ENCODE data around the gene LDLRAD4.

The LDLRAD4 gene

DNA sequence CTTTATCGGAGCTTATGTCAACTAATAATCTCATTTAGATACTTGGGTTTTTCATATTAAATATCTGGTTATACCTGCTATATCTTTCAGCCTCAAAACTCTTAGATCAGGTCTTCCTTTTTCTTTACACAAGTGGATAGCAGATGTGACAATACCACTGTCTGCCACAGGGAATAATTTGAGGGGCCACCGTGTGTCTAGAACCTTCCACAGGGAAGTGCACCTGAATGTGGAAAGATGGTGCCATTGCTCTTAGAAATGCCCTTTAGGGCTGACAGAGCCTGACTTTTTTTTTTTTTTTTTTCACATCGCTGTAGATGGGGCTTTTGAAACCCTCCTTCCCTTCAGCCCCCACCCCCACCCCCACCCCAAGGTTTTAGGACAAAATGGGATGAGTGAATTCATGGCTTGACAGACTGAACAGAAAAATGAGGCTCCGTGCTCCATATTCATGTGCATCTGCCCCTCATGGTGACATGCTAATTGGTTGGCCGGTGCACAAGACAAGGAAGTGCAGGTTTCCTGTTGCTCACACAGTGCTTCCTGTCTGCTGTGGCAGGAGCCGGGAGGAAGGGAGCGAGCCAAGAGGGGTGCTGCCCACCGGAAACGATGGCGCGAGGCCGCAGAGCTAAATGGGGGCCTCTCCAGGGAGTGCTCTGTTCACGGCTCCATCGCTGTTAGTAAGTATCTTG lies 246.0 kb downstream of the LDLRAD4 start:
- in situ Hi-C loops (cut with MboI; ENCODE audit: low sequenced_read_pairs, unreplicated experiment), result no loop called here
- TF ChIP-seq, protein P1, sequence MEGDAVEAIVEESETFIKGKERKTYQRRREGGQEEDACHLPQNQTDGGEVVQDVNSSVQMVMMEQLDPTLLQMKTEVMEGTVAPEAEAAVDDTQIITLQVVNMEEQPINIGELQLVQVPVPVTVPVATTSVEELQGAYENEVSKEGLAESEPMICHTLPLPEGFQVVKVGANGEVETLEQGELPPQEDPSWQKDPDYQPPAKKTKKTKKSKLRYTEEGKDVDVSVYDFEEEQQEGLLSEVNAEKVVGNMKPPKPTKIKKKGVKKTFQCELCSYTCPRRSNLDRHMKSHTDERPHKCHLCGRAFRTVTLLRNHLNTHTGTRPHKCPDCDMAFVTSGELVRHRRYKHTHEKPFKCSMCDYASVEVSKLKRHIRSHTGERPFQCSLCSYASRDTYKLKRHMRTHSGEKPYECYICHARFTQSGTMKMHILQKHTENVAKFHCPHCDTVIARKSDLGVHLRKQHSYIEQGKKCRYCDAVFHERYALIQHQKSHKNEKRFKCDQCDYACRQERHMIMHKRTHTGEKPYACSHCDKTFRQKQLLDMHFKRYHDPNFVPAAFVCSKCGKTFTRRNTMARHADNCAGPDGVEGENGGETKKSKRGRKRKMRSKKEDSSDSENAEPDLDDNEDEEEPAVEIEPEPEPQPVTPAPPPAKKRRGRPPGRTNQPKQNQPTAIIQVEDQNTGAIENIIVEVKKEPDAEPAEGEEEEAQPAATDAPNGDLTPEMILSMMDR (IDR thresholded peaks at IDR 0.05; ENCODE audit: borderline replicate concordance, control extremely low read depth, extremely low read depth, insufficient read depth, missing control alignments), result no peak
- peak; percentile 80 for DNase-seq (ENCODE audit: low spot score)

DNA sequence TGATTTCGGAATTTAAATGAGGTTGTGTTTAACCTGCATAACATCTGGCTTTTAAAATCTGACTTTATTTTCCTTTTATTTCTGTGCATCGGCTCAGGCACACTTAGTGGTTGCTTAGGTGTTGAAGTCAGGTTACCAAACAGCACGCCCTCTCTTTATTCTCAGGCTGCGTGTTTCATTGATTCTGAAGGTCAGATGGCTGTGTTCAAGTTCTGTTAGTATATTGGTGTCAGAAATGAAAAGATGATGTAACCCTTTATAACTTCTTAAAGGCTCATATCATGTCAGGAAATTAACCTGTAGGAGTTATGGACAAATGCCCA lies 246.5 kb downstream of the LDLRAD4 start:
- in situ Hi-C loops (cut with MboI; ENCODE audit: low sequenced_read_pairs, unreplicated experiment), result no loop called here
- TF ChIP-seq, protein P1 (IDR thresholded peaks at IDR 0.05; ENCODE audit: borderline replicate concordance, control extremely low read depth, extremely low read depth, insufficient read depth, missing control alignments), result no peak
- DNase-seq (ENCODE audit: low spot score), result no peak

DNA sequence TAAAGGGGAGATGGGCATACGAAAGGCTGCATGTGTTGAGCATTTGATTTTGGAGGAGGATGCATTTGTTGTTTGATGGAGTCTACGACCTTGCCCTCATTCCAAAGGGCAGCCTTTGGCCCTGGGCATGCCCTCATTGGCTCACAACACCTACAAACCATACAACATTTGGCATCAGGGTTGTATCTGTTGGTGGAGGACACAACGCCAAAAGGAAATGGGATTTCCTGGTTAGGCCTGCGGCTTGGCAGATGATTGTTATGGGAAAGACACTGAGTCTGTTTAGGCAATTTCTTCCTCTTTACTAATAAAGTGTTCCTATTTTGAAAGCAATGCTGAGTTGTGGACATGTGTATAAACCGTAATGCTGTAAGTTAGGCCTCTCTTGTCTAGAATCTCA lies 246.9 kb downstream of the LDLRAD4 start:
- DNase-seq (ENCODE audit: low spot score), result no peak
- TF ChIP-seq, protein P1 (IDR thresholded peaks at IDR 0.05; ENCODE audit: borderline replicate concordance, control extremely low read depth, extremely low read depth, insufficient read depth, missing control alignments), result no peak
- in situ Hi-C loops (cut with MboI; ENCODE audit: low sequenced_read_pairs, unreplicated experiment), result no loop called here

DNA sequence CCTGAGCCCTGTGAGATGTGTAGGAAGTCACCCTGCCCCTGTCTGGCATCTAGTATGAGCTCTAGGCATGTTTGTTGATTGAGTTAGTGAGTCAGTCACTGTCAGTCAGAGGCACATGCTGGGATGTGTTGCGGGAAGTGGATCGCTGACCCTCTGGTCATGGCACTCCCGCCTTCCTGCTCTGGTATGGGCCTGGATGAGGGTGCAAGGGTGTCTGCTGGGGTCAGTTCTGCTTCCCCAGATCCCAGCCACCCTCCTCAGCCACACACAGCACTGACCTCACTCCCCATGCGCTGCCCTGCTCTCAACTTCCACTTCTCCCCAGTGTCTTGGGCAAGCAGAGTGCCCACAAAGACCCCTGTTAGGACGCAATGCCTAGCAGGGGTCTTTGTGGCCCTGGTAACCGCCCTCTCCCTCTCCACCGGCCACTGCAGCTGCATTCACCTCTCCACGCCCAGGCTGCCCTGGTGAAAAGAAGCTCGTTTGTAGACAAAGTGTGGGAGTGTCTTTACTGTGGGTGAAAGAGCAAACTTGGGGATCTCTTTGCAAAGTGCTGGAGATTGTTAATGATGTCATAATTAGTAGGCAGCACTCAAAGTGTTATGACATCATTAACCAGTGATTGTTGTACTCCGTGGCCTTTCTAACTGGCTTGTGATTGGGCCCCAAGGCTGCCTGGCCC lies 252.1 kb downstream of the LDLRAD4 start:
- in situ Hi-C loops (cut with MboI; ENCODE audit: low sequenced_read_pairs, unreplicated experiment), result no loop called here
- TF ChIP-seq, protein P1 (IDR thresholded peaks at IDR 0.05; ENCODE audit: borderline replicate concordance, control extremely low read depth, extremely low read depth, insufficient read depth, missing control alignments), result no peak
- DNase-seq (ENCODE audit: low spot score), result no peak

DNA sequence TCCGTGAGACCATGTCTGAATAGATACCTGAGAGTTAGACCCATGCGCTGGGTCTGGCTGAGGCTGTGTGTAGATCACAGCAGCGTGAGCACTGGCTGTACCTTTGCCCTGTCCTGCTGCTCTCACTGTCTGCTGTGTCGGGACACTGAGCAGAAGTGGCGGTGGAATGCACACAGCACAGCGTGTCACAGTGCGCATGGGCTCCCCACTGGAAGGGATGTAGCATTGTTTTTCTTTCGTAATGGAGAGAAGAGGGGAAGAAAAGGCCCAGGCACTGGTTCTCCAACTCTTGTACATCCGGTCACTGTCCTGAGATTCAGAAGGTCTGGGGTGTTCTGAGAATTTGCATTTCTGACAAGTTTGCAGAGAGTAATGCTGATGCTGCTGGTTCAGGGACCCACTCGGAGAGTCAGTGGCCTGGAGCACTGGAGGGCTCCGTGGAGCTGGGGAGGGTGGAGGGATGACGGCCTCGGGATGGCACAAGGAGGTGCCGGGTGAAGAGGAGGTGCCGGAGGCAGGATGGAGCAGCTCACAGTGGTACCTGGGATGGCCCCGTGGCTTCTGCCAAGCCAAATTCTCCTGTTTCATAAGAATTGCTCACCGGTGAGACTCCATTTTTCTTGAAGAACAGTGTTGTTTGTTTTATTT lies 252.8 kb downstream of the LDLRAD4 start:
- in situ Hi-C loops (cut with MboI; ENCODE audit: low sequenced_read_pairs, unreplicated experiment), result no loop called here
- TF ChIP-seq, protein P1 (IDR thresholded peaks at IDR 0.05; ENCODE audit: borderline replicate concordance, control extremely low read depth, extremely low read depth, insufficient read depth, missing control alignments), result no peak
- no peak for DNase-seq (ENCODE audit: low spot score)

DNA sequence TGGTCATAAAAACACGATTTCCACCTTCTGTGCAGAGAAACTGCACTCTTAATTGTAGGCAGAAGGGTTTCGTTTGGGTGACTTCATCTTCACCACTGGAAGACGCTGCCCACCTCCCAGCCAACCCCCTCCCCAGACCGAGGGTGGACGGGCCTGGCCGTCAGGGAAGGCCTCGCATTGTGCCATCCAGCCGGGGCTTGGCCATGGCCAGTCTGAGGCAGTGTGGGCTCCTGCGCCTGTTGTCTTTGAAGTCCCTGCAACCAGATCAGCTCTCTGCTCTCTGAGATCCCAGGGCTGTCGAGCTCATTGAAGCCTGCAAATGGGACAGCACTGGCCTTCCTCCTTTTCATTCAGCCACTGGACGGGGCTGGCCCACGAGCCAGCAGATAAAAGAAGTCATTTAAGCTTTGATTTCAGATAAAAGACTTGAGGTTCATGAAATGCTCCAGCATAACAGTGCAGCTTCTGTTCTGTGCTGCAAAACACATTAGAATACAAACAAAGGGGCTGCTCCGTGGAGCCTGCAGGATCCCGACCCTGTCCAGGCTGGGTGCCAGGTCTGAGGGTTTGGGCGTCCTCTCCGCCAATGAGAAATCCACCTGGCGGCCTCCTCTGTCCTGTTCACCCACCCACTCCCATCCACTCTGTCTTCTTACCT lies 253.5 kb downstream of the LDLRAD4 start:
- in situ Hi-C loops (cut with MboI; ENCODE audit: low sequenced_read_pairs, unreplicated experiment), result no loop called here
- TF ChIP-seq, protein P1 (IDR thresholded peaks at IDR 0.05; ENCODE audit: borderline replicate concordance, control extremely low read depth, extremely low read depth, insufficient read depth, missing control alignments), result no peak
- no peak for DNase-seq (ENCODE audit: low spot score)

Measured in GM13976 (cell line).